HL-60/S4 treated with phorbol 12-myristate 13-acetate at 8.2 ng/mL for 4 days and 3 days (cell line): ENCODE data around the gene OIT3.

Source experiments
- in situ Hi-C: fragments of 300-500 bp; cut with MboI; formaldehyde crosslinking; loops from 2 replicates; pipeline ENCODE4 v1.15.0; 2022; ENCODE audit warnings: low sequenced_read_pairs

OIT3 gene

GRCh38 chr10:72948762-72949161 lies 55.2 kb downstream of the OIT3 start:
- in situ Hi-C loops, result no loop called here

GRCh38 chr10:72951760-72952159 lies 58.2 kb downstream of the OIT3 start:
- in situ Hi-C loops, result no loop called here

- in situ Hi-C loops, result no loop called here
Measured at GRCh38 chr10:72952189-72952588, 58.6 kb downstream of the OIT3 start.

GRCh38 chr10:72952642-72953158 lies 59.2 kb downstream of the OIT3 start:
- in situ Hi-C loops, result no loop called here

- in situ Hi-C loops, result no loop called here
Measured at GRCh38 chr10:72953687-72954086, 60.1 kb downstream of the OIT3 start.

- in situ Hi-C loops, result no loop called here
Measured at GRCh38 chr10:72954230-72954595, 60.7 kb downstream of the OIT3 start.

- in situ Hi-C loops, result no loop called here
Measured at GRCh38 chr10:72954596-72955554, 61.3 kb downstream of the OIT3 start, which contains the start of gene PLA2G12B. TSS of gene PLA2G12B (minus strand) at chr10:72954806. CDS start at chr10:72954685, 121 bp downstream.

GRCh38 chr10:72956001-72956400 lies 62.5 kb downstream of the OIT3 start:
- in situ Hi-C loops, result no loop called here

- in situ Hi-C loops, result no loop called here
Measured at GRCh38 chr10:72976886-72977285, 83.3 kb downstream of the OIT3 start.

- in situ Hi-C loops, result no loop called here
Measured at GRCh38 chr10:72979709-72980108, 86.2 kb downstream of the OIT3 start.

- in situ Hi-C loops, result no loop called here
Measured at GRCh38 chr10:72980348-72980747, 86.8 kb downstream of the OIT3 start.

GRCh38 chr10:72981028-72981881 lies 87.7 kb downstream of the OIT3 start:
- in situ Hi-C loops, result no loop called here

- in situ Hi-C loops, result no loop called here
Measured at GRCh38 chr10:72981882-72982529, 88.5 kb downstream of the OIT3 start.
